HCT116 (cell line): Measurements from ENCODE around the gene MMS22L.

Experiments
- ATF3 ChIP-seq: IDR thresholded peaks from 2 replicates; pipeline ENCODE4 v1.6.1; 2012
- CEBPB ChIP-seq: IDR thresholded peaks from 2 replicates; pipeline ENCODE4 v1.6.1; 2012; ENCODE audit warnings: low read depth
- CTCF ChIP-seq, 3 experiments: fragments of 200-600 bp in 1 of 3; sonication (generic) in 1 of 3; IDR thresholded peaks in 2 of 3; conservative IDR thresholded peaks in 1 of 3; 2 replicates each; pipeline ENCODE4 v1.5.1; 2012 to 2017; ENCODE audit warnings: low read depth in 2 of 3, low read length in 2 of 3, antibody characterized with exemption in 1 of 3, borderline replicate concordance in 1 of 3, control low read depth in 1 of 3, mild to moderate bottlenecking in 1 of 3, mixed read lengths in 1 of 3, mixed run types in 1 of 3, moderate library complexity in 1 of 3; ENCODE audit not compliant: insufficient read depth in 1 of 3
- EGR1 ChIP-seq: IDR thresholded peaks from 2 replicates; pipeline ENCODE4 v1.6.1; 2012; ENCODE audit warnings: low read depth
- ELF1 ChIP-seq: IDR thresholded peaks from 2 replicates; pipeline ENCODE4 v1.6.1; 2012; ENCODE audit warnings: low read depth, borderline replicate concordance
- EZH2 ChIP-seq: fragments of 200-600 bp; sonication (generic); IDR thresholded peaks from 2 replicates; pipeline ENCODE4 v1.6.1; 2017; ENCODE audit warnings: antibody characterized with exemption, mixed run types
- POLR2A ChIP-seq: IDR thresholded peaks from 2 replicates; pipeline ENCODE4 v1.7.0; 2011; ENCODE audit warnings: borderline replicate concordance; ENCODE audit not compliant: insufficient read depth, insufficient read length; ENCODE audit errors: extremely low read depth
- POLR2AphosphoS5 ChIP-seq: IDR thresholded peaks from 2 replicates; pipeline ENCODE4 v1.6.1; 2011; ENCODE audit warnings: mild to moderate bottlenecking, low read depth, low read length, moderate library complexity
- RAD21 ChIP-seq: IDR thresholded peaks from 2 replicates; pipeline ENCODE4 v1.6.1; 2012; ENCODE audit warnings: low read depth, mild to moderate bottlenecking
- SIN3A ChIP-seq: IDR thresholded peaks from 2 replicates; pipeline ENCODE4 v1.6.1; 2012; ENCODE audit warnings: low read depth
- SP1 ChIP-seq: IDR thresholded peaks from 2 replicates; pipeline ENCODE4 v1.6.1; 2012; ENCODE audit warnings: low read depth
- TCF7L2 ChIP-seq: IDR thresholded peaks from 2 replicates; pipeline ENCODE4 v1.7.0; 2011; ENCODE audit warnings: borderline replicate concordance, inconsistent platforms; ENCODE audit not compliant: insufficient read depth, insufficient read length; ENCODE audit errors: extremely low read depth

GRCh38 chr6:97262676-97263075, 20.3 kb downstream of the MMS22L start:
- TF ChIP-seq CTCF (IDR thresholded peaks at IDR 0.05 in 2 of 3, conservative IDR thresholded peaks at IDR 0.05 in 1 of 3; ENCODE audit: borderline replicate concordance in 1 of 3, insufficient read depth in 1 of 3, low read depth in 2 of 3, low read length in 2 of 3) (no peak), ELF1 (no peak), POLR2AphosphoS5 (no peak), POLR2A (no peak), SP1 (no peak), EZH2 (no peak), RAD21 (no peak), SIN3A (no peak), EGR1 (no peak), TCF7L2 (no peak), ATF3 (no peak), CEBPB (no peak)
